Fibroblast of villous mesenchyme (primary cell): ENCODE measurements around the gene NRROS. TPM values are rescaled to one million over a fixed set of nuclear protein-coding genes. Genes with fewer than 3 reads are reported as not detected.

Experiments
- DNase-seq: peaks from one replicate; pipeline ENCODE4 v3.0.0-alpha.2; 2010; ENCODE audit warnings: low read depth
- H3K4me3 ChIP-seq: 2 replicates; pipeline ENCODE4 v1.5.1; 2011; ENCODE audit warnings: low read depth, mild to moderate bottlenecking, low read length
- CTCF ChIP-seq: IDR thresholded peaks from 2 replicates; pipeline ENCODE4 v1.5.1; 2012; ENCODE audit warnings: low read depth, mild to moderate bottlenecking, low read length; ENCODE audit not compliant: insufficient read depth
- total RNA-seq: library from RNA; depleted of rRNA; stranded (reverse); fragments of >200 nt; gene quantifications from 2 replicates; pipeline ENCODE4 v1.2.3, GENCODE V29; 2012

Gene NRROS
- under 0.01 and 0.32 TPM in 2 replicates for total RNA-seq

GRCh38 chr3:196639483-196640296 lies at the start of gene NRROS:
TSS of gene NRROS (plus strand) at chr3:196639694. CDS start at chr3:196654540, 14,846 bp downstream.
- H3K4me3 ChIP-seq: peak within 1 kb of the TSS; percentile 55
- peak; percentile 43 for DNase-seq

GRCh38 chr3:196590279-196590678 lies 49.2 kb upstream of the NRROS start:
- DNase-seq: no peak

More at GRCh38 chr3:196639483-196640296, at the start of gene NRROS:
- no peak for TF ChIP-seq CTCF

GRCh38 chr3:196596355-196596754 lies 43.1 kb upstream of the NRROS start:
- no peak for DNase-seq
- peak overlapping the region; percentile 15 for H3K4me3 ChIP-seq
- no peak for TF ChIP-seq CTCF

More at GRCh38 chr3:196590279-196590678, 49.2 kb upstream of the NRROS start:
- no peak overlapping the region for H3K4me3 ChIP-seq
- no peak for TF ChIP-seq CTCF

GRCh38 chr3:196597971-196598733 lies 41.3 kb upstream of the NRROS start:
- peak; percentile 31 for DNase-seq
- peak overlapping the region; percentile 55 for H3K4me3 ChIP-seq

- no peak overlapping the region for H3K4me3 ChIP-seq
Measured at GRCh38 chr3:196599734-196600128, 39.8 kb upstream of the NRROS start.

GRCh38 chr3:196600359-196600758 lies 39.1 kb upstream of the NRROS start:
- TF ChIP-seq CTCF: no peak
- no peak for DNase-seq
- no peak overlapping the region for H3K4me3 ChIP-seq

More at GRCh38 chr3:196599734-196600128, 39.8 kb upstream of the NRROS start:
- no peak for DNase-seq
- TF ChIP-seq CTCF: no peak

GRCh38 chr3:196602673-196603072 lies 36.8 kb upstream of the NRROS start:
- TF ChIP-seq CTCF: no peak
- no peak overlapping the region for H3K4me3 ChIP-seq
- DNase-seq: no peak
